GM12878 (cell line): ENCODE measurements around the gene NUDCD3. TPM values are rescaled to one million over a fixed set of nuclear protein-coding genes. Genes with fewer than 3 reads are reported as not detected.

Experiments used
- CBX5 ChIP-seq: sonication (generic); IDR thresholded peaks from 2 replicates; pipeline ENCODE4 v1.6.1; 2016; ENCODE audit warnings: low read depth, moderate library complexity, mild to moderate bottlenecking, inconsistent platforms
- GATAD2B ChIP-seq: fragments of 450-650 bp; conservative IDR thresholded peaks from 2 replicates; pipeline ENCODE4 v1.6.1; 2017; ENCODE audit warnings: low read depth, mild to moderate bottlenecking, moderate library complexity
- HCFC1 ChIP-seq: fragments of 150-350 bp; IDR thresholded peaks from 2 replicates; pipeline ENCODE4 v1.6.1; 2014; ENCODE audit warnings: low read length
- NR2C2 ChIP-seq: IDR thresholded peaks from 2 replicates; pipeline ENCODE4 v1.6.1; 2011; ENCODE audit warnings: borderline replicate concordance, low read depth; ENCODE audit not compliant: control insufficient read depth, insufficient read length
- TARDBP ChIP-seq: IDR thresholded peaks from 2 replicates; pipeline ENCODE4 v1.6.1; 2016; ENCODE audit warnings: borderline replicate concordance
- TCF3 ChIP-seq: IDR thresholded peaks from 2 replicates; pipeline ENCODE4 v1.6.1; 2012; ENCODE audit warnings: low read depth, mild to moderate bottlenecking, low read length, borderline replicate concordance; ENCODE audit not compliant: insufficient read depth
- WRNIP1 ChIP-seq: IDR thresholded peaks from 2 replicates; pipeline ENCODE4 v1.6.1; 2011; ENCODE audit warnings: low read depth, low read length, improper control_type of control experiment, borderline replicate concordance
- ZSCAN29 ChIP-seq: fragments of 450-650 bp; IDR thresholded peaks from 2 replicates; pipeline ENCODE4 v1.6.1; 2017; ENCODE audit warnings: mild to moderate bottlenecking, moderate library complexity
- polyA plus RNA-seq, 11 experiments: library from polyadenylated mRNA; depleted of rRNA in 4 of 11; unstranded in 6 of 11; stranded (reverse) in 5 of 11; fragments of >200 nt; fragmentation: Nextera tagmentation in 4 of 11; fragmentation: Illumina TruSeq in 1 of 11; extraction: Ambion mirVana in 4 of 11; extraction: Trizol in 1 of 11; gene quantifications; 1 replicate in 1 of 11; 2 replicates in 10 of 11; pipeline versions ENCODE4 v1.2.1 to v1.2.3, GENCODE V29; 2011 to 2016; ENCODE audit warnings: inconsistent platforms in 2 of 11, missing spikeins in 2 of 11, low read depth in 1 of 11
- total RNA-seq, 4 experiments: library from RNA; depleted of rRNA in 3 of 4; stranded (reverse); fragments of >200 nt in 3 of 4; fragmentation: Illumina TruSeq in 1 of 4; extraction: Trizol in 1 of 4; gene quantifications; 2 replicates each; pipeline versions ENCODE4 v1.2.1 to v1.2.3, GENCODE V29; 2013 to 2021
- TF ChIP-seq, protein P1 (sequence below): IDR thresholded peaks from 2 replicates; pipeline ENCODE4 v1.6.1; 2012; ENCODE audit warnings: improper control_type of control experiment, low read depth, low read length; ENCODE audit not compliant: insufficient replicate concordance
- TF ChIP-seq, protein P2 (sequence below): IDR thresholded peaks from 2 replicates; pipeline ENCODE4 v1.6.1; 2012; ENCODE audit warnings: low read depth, low read length, improper control_type of control experiment
- TF ChIP-seq, protein P3 (sequence below): fragments of 450-650 bp; IDR thresholded peaks from 2 replicates; pipeline ENCODE4 v1.6.1; 2017; ENCODE audit warnings: mild to moderate bottlenecking
- TF ChIP-seq, protein P4 (sequence below): fragments of 450-650 bp; IDR thresholded peaks from 2 replicates; pipeline ENCODE4 v1.6.1; 2017; ENCODE audit warnings: borderline replicate concordance
- TF ChIP-seq, protein P5 (sequence below): fragments of 450-650 bp; formaldehyde crosslinking; IDR thresholded peaks from 2 replicates; pipeline ENCODE4 v1.5.0; 2022; ENCODE audit warnings: mild to moderate bottlenecking, missing genetic modification characterization
- TF ChIP-seq, protein P6 (sequence below): fragments of 150-350 bp; IDR thresholded peaks from 2 replicates; pipeline ENCODE4 v1.6.1; 2014; ENCODE audit warnings: mild to moderate bottlenecking, low read depth, low read length

The NUDCD3 gene
- total and polyA plus RNA-seq, 10 of the 15 experiments (the other 5 are each of a cell fraction or from before 2014, with no cell fraction given), result 25.0 to 89.8 (median 46.4) TPM

DNA sequence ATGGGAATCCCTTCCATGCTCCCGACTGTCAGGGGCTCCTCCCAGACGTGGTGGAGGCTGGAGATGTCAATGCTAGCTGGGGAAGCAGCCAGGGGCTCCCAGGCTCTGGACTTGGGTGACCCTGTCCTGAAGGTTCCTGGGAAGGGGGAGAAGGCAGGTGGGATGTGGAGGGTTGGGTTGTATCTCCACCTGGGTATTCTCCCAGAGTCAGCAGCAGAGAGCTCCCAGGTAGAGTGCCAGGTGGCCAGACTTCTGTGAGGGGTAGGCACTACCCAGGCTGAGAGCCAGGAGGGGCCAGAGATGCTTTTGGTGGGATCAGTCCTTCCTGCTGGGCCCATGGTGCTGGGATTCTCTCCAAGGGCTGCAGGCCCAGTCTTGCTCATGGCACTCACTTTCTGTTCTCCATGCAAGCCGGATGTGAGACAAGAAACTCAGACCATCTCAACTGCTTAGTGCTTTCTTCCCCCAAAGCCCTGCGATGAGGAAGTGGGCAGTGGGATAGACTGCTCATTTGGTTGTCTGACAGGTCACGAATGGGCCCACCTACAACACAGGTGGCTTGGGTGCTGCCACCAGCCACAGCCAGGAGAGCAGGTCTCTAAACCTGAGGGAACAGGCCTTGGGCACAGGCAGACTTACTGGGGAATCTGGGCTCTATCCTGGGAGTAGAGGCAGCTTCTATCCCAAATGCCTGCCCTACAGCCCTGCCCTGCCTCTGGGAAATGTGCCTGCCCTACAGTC lies 112.6 kb downstream of the NUDCD3 start (continued):
- TF ChIP-seq, protein P1, sequence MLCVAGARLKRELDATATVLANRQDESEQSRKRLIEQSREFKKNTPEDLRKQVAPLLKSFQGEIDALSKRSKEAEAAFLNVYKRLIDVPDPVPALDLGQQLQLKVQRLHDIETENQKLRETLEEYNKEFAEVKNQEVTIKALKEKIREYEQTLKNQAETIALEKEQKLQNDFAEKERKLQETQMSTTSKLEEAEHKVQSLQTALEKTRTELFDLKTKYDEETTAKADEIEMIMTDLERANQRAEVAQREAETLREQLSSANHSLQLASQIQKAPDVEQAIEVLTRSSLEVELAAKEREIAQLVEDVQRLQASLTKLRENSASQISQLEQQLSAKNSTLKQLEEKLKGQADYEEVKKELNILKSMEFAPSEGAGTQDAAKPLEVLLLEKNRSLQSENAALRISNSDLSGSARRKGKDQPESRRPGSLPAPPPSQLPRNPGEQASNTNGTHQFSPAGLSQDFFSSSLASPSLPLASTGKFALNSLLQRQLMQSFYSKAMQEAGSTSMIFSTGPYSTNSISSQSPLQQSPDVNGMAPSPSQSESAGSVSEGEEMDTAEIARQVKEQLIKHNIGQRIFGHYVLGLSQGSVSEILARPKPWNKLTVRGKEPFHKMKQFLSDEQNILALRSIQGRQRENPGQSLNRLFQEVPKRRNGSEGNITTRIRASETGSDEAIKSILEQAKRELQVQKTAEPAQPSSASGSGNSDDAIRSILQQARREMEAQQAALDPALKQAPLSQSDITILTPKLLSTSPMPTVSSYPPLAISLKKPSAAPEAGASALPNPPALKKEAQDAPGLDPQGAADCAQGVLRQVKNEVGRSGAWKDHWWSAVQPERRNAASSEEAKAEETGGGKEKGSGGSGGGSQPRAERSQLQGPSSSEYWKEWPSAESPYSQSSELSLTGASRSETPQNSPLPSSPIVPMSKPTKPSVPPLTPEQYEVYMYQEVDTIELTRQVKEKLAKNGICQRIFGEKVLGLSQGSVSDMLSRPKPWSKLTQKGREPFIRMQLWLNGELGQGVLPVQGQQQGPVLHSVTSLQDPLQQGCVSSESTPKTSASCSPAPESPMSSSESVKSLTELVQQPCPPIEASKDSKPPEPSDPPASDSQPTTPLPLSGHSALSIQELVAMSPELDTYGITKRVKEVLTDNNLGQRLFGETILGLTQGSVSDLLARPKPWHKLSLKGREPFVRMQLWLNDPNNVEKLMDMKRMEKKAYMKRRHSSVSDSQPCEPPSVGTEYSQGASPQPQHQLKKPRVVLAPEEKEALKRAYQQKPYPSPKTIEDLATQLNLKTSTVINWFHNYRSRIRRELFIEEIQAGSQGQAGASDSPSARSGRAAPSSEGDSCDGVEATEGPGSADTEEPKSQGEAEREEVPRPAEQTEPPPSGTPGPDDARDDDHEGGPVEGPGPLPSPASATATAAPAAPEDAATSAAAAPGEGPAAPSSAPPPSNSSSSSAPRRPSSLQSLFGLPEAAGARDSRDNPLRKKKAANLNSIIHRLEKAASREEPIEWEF, result no peak
- TF ChIP-seq TARDBP, result no peak
- TF ChIP-seq, protein P2, sequence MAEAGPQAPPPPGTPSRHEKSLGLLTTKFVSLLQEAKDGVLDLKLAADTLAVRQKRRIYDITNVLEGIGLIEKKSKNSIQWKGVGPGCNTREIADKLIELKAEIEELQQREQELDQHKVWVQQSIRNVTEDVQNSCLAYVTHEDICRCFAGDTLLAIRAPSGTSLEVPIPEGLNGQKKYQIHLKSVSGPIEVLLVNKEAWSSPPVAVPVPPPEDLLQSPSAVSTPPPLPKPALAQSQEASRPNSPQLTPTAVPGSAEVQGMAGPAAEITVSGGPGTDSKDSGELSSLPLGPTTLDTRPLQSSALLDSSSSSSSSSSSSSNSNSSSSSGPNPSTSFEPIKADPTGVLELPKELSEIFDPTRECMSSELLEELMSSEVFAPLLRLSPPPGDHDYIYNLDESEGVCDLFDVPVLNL, result no peak
- TF ChIP-seq CBX5, result no peak
- TF ChIP-seq HCFC1, result no peak
- TF ChIP-seq, protein P3, sequence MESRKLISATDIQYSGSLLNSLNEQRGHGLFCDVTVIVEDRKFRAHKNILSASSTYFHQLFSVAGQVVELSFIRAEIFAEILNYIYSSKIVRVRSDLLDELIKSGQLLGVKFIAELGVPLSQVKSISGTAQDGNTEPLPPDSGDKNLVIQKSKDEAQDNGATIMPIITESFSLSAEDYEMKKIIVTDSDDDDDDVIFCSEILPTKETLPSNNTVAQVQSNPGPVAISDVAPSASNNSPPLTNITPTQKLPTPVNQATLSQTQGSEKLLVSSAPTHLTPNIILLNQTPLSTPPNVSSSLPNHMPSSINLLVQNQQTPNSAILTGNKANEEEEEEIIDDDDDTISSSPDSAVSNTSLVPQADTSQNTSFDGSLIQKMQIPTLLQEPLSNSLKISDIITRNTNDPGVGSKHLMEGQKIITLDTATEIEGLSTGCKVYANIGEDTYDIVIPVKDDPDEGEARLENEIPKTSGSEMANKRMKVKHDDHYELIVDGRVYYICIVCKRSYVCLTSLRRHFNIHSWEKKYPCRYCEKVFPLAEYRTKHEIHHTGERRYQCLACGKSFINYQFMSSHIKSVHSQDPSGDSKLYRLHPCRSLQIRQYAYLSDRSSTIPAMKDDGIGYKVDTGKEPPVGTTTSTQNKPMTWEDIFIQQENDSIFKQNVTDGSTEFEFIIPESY, result no peak
- TF ChIP-seq, protein P4, sequence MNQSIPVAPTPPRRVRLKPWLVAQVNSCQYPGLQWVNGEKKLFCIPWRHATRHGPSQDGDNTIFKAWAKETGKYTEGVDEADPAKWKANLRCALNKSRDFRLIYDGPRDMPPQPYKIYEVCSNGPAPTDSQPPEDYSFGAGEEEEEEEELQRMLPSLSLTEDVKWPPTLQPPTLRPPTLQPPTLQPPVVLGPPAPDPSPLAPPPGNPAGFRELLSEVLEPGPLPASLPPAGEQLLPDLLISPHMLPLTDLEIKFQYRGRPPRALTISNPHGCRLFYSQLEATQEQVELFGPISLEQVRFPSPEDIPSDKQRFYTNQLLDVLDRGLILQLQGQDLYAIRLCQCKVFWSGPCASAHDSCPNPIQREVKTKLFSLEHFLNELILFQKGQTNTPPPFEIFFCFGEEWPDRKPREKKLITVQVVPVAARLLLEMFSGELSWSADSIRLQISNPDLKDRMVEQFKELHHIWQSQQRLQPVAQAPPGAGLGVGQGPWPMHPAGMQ, result no peak
- no peak for TF ChIP-seq ZSCAN29
- no peak for TF ChIP-seq NR2C2
- TF ChIP-seq, protein P5, sequence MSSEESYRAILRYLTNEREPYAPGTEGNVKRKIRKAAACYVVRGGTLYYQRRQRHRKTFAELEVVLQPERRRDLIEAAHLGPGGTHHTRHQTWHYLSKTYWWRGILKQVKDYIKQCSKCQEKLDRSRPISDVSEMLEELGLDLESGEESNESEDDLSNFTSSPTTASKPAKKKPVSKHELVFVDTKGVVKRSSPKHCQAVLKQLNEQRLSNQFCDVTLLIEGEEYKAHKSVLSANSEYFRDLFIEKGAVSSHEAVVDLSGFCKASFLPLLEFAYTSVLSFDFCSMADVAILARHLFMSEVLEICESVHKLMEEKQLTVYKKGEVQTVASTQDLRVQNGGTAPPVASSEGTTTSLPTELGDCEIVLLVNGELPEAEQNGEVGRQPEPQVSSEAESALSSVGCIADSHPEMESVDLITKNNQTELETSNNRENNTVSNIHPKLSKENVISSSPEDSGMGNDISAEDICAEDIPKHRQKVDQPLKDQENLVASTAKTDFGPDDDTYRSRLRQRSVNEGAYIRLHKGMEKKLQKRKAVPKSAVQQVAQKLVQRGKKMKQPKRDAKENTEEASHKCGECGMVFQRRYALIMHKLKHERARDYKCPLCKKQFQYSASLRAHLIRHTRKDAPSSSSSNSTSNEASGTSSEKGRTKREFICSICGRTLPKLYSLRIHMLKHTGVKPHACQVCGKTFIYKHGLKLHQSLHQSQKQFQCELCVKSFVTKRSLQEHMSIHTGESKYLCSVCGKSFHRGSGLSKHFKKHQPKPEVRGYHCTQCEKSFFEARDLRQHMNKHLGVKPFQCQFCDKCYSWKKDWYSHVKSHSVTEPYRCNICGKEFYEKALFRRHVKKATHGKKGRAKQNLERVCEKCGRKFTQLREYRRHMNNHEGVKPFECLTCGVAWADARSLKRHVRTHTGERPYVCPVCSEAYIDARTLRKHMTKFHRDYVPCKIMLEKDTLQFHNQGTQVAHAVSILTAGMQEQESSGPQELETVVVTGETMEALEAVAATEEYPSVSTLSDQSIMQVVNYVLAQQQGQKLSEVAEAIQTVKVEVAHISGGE (CRISPR knock-in tag), result no peak
- TF ChIP-seq GATAD2B, result no peak
- TF ChIP-seq, protein P6, sequence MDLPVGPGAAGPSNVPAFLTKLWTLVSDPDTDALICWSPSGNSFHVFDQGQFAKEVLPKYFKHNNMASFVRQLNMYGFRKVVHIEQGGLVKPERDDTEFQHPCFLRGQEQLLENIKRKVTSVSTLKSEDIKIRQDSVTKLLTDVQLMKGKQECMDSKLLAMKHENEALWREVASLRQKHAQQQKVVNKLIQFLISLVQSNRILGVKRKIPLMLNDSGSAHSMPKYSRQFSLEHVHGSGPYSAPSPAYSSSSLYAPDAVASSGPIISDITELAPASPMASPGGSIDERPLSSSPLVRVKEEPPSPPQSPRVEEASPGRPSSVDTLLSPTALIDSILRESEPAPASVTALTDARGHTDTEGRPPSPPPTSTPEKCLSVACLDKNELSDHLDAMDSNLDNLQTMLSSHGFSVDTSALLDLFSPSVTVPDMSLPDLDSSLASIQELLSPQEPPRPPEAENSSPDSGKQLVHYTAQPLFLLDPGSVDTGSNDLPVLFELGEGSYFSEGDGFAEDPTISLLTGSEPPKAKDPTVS, result no peak
- no peak for TF ChIP-seq WRNIP1
- peak; percentile 33; the same call in 1 of the 2 replicates for TF ChIP-seq TCF3
